WTC11 (cell line): ENCODE results near the gene KRTAP5-6. TPM values are rescaled to one million over a fixed set of nuclear protein-coding genes. Genes with fewer than 3 reads are reported as not detected.
A peak's percentile ranks its signal among the peaks of the same experiment; 100 is the strongest.

Experiments
- ATAC-seq: fragments of 200-7000 bp; cut with Tn5 transposase; 2 replicates; pipeline ENCODE4 v1.10.0; 2021; ENCODE audit warnings: mild to moderate bottlenecking, moderate library complexity
- CTCF ChIA-PET: fragments of 300-600 bp; sonication (Branson Sonifier 250); formaldehyde crosslinking; loops from one replicate; lab custom pipeline; 2021; ENCODE audit warnings: antibody characterized with exemption; lab: Charles Lee
- POLR2A ChIA-PET: fragments of 350-600 bp; sonication (Branson Sonifier 250); formaldehyde crosslinking; loops from one replicate; lab custom pipeline; 2021; ENCODE audit warnings: antibody characterized with exemption; lab: Charles Lee
- DNase-seq: peaks from one replicate; pipeline ENCODE4 v3.0.0; 2021; ENCODE audit warnings: low spot score
- H3K27ac Mint-ChIP-seq: 2 replicates; pipeline ENCODE4 v1.8.0; 2021; ENCODE audit warnings: mixed read lengths
- H3K27me3 Mint-ChIP-seq: 2 replicates; pipeline ENCODE4 v1.8.0; 2021; ENCODE audit warnings: low read depth, mild to moderate bottlenecking, moderate library complexity, mixed read lengths
- H3K36me3 Mint-ChIP-seq: 2 replicates; pipeline ENCODE4 v1.8.0; 2021; ENCODE audit warnings: mixed read lengths
- H3K4me1 Mint-ChIP-seq: 2 replicates; pipeline ENCODE4 v1.8.0; 2022; ENCODE audit warnings: mixed read lengths
- H3K4me3 Mint-ChIP-seq: 2 replicates; pipeline ENCODE4 v1.8.0; 2021; ENCODE audit warnings: mild to moderate bottlenecking, moderate library complexity, mixed read lengths
- H3K9me3 Mint-ChIP-seq: 2 replicates; pipeline ENCODE4 v1.8.0; 2021; ENCODE audit warnings: mixed read lengths
- AFF4 ChIP-seq: sonication (generic); formaldehyde crosslinking; IDR thresholded peaks from 2 replicates; pipeline ENCODE4 v1.8.1; 2023; ENCODE audit warnings: mild to moderate bottlenecking, missing genetic modification reagents, borderline replicate concordance
- ATF2 ChIP-seq: sonication (generic); formaldehyde crosslinking; IDR thresholded peaks from 2 replicates; pipeline ENCODE4 v1.8.1; 2022; ENCODE audit warnings: low read depth, missing genetic modification reagents, borderline replicate concordance
- ETV6 ChIP-seq: sonication (generic); formaldehyde crosslinking; IDR thresholded peaks from 2 replicates; pipeline ENCODE4 v1.8.1; 2022; ENCODE audit warnings: mild to moderate bottlenecking, missing genetic modification reagents
- FOXK1 ChIP-seq: sonication (generic); formaldehyde crosslinking; IDR thresholded peaks from 2 replicates; pipeline ENCODE4 v1.8.0; 2022; ENCODE audit warnings: mild to moderate bottlenecking, moderate library complexity, missing genetic modification reagents
- GABPB1 ChIP-seq: sonication (generic); formaldehyde crosslinking; IDR thresholded peaks from 2 replicates; pipeline ENCODE4 v1.8.1; 2023; ENCODE audit warnings: mild to moderate bottlenecking, missing genetic modification reagents
- GRHL2 ChIP-seq: fragments of 250-450 bp; sonication (Bioruptor Pico); IDR thresholded peaks from 2 replicates; pipeline ENCODE4 v1.8.0; 2022; ENCODE audit warnings: mild to moderate bottlenecking, moderate library complexity; ENCODE audit not compliant: insufficient replicate concordance, severe bottlenecking
- HMGA2 ChIP-seq: fragments of 250-450 bp; sonication (Bioruptor Pico); IDR thresholded peaks from 2 replicates; pipeline ENCODE4 v1.4.0; 2021; ENCODE audit warnings: mild to moderate bottlenecking, moderate library complexity
- MLX ChIP-seq: sonication (generic); formaldehyde crosslinking; IDR thresholded peaks from 2 replicates; pipeline ENCODE4 v1.8.1; 2023; ENCODE audit warnings: mild to moderate bottlenecking, missing genetic modification reagents, moderate library complexity
- NFATC4 ChIP-seq: fragments of 250-450 bp; sonication (Bioruptor Pico); IDR thresholded peaks from 2 replicates; pipeline ENCODE4 v1.9.0; 2021; ENCODE audit warnings: mild to moderate bottlenecking
- TEAD1 ChIP-seq: sonication (generic); formaldehyde crosslinking; IDR thresholded peaks from 2 replicates; pipeline ENCODE4 v1.8.0; 2022; ENCODE audit warnings: mild to moderate bottlenecking, missing genetic modification reagents
- TP53 ChIP-seq: sonication (generic); formaldehyde crosslinking; IDR thresholded peaks from 2 replicates; pipeline ENCODE4 v1.8.1; 2023; ENCODE audit warnings: mild to moderate bottlenecking, missing genetic modification reagents
- USF1 ChIP-seq: sonication (generic); formaldehyde crosslinking; IDR thresholded peaks from 2 replicates; pipeline ENCODE4 v1.8.0; 2022; ENCODE audit warnings: mild to moderate bottlenecking, missing genetic modification reagents
- ZBTB43 ChIP-seq: sonication (generic); formaldehyde crosslinking; IDR thresholded peaks from 2 replicates; pipeline ENCODE4 v1.8.1; 2023; ENCODE audit warnings: mild to moderate bottlenecking, missing genetic modification reagents
- ZMAT4 ChIP-seq: fragments of 250-450 bp; sonication (Bioruptor Pico); IDR thresholded peaks from 2 replicates; pipeline ENCODE4 v1.9.0; 2021; ENCODE audit warnings: mild to moderate bottlenecking
- ZNF138 ChIP-seq: sonication (generic); formaldehyde crosslinking; conservative IDR thresholded peaks from 2 replicates; pipeline ENCODE4 v1.8.1; 2022; ENCODE audit warnings: mild to moderate bottlenecking, moderate library complexity, missing genetic modification reagents
- ZNF263 ChIP-seq: sonication (generic); formaldehyde crosslinking; IDR thresholded peaks from 2 replicates; pipeline ENCODE4 v1.8.1; 2022; ENCODE audit warnings: low read depth, mild to moderate bottlenecking, moderate library complexity, missing genetic modification reagents
- ZNF317 ChIP-seq: sonication (generic); formaldehyde crosslinking; IDR thresholded peaks from 2 replicates; pipeline ENCODE4 v1.8.1; 2023; ENCODE audit warnings: low read depth, mild to moderate bottlenecking, moderate library complexity, missing genetic modification reagents, borderline replicate concordance
- total RNA-seq: library from RNA; stranded (reverse); gene quantifications from 3 replicates; pipeline ENCODE4 v1.2.3, GENCODE V29; 2021

KRTAP5-6 gene
- total RNA-seq, 1 experiment from 2014 or later = 0.35 TPM

GRCh38 chr11:1706634-1707400 lies 9.8 kb downstream of the KRTAP5-6 start:
- DNase-seq = peak; percentile 36
- H3K36me3 Mint-ChIP-seq = no peaks in the 10 kb centered on the region; the same call in 1 of the 2 replicates
- H3K4me3 Mint-ChIP-seq = no peak overlapping the region
- peaks cover 58% of the 10 kb centered on the region for H3K27me3 Mint-ChIP-seq
- ChIA-PET CTCF (interaction anchor here (0.6 to 4.0 kb wide), 17 partner anchors 13 to 444 kb away, joined by 3 to 31 read pairs (median 5); partner anchors contain the start of gene CTSD), POLR2A (interaction anchor here (0.6 to 0.8 kb wide), 2 partner anchors 65 to 118 kb away, joined by 3 to 4 read pairs; no protein-coding TSS in a partner anchor)
- H3K4me1 Mint-ChIP-seq = no peaks in the 10 kb centered on the region
- H3K9me3 Mint-ChIP-seq = peaks cover 26% of the 10 kb centered on the region
- TF ChIP-seq ZNF263 (CRISPR knock-in tag) (no peak), ZNF317 (no peak), GABPB1 (CRISPR knock-in tag) (no peak), ATF2 (CRISPR knock-in tag) (no peak), MLX (CRISPR knock-in tag) (no peak), ZBTB43 (CRISPR knock-in tag) (no peak)
- ATAC-seq = no peak; the same call in 1 of the 2 replicates
- H3K27ac Mint-ChIP-seq = no peak overlapping the region

- H3K4me3 Mint-ChIP-seq = no peak overlapping the region
- H3K27me3 Mint-ChIP-seq = peaks cover 60% of the 10 kb centered on the region
- H3K9me3 Mint-ChIP-seq = peaks cover 21% of the 10 kb centered on the region
- no peak for DNase-seq
- ChIA-PET POLR2A (no interaction called here), CTCF (interaction anchor here (0.6 to 4.0 kb wide), 3 partner anchors 14 to 125 kb away, joined by 3 to 31 read pairs (median 20); no protein-coding TSS in a partner anchor)
- TF ChIP-seq ZNF317 (no peak), HMGA2 (CRISPR knock-in tag) (no peak), ZBTB43 (CRISPR knock-in tag) (no peak), ETV6 (CRISPR knock-in tag) (no peak), USF1 (CRISPR knock-in tag) (no peak), GRHL2 (CRISPR knock-in tag) (no peak), ZNF138 (CRISPR knock-in tag) (no peak), ZMAT4 (CRISPR knock-in tag) (no peak), TEAD1 (CRISPR knock-in tag) (no peak), FOXK1 (no peak), TP53 (no peak), AFF4 (CRISPR knock-in tag) (no peak), NFATC4 (CRISPR knock-in tag) (no peak)
- H3K36me3 Mint-ChIP-seq = no peaks in the 10 kb centered on the region; the same call in 1 of the 2 replicates
- H3K4me1 Mint-ChIP-seq = no peaks in the 10 kb centered on the region
- H3K27ac Mint-ChIP-seq = no peak overlapping the region
- ATAC-seq = no peak
Measured at GRCh38 chr11:1707751-1708150, 10.8 kb downstream of the KRTAP5-6 start.
